NCI-H526 (cell line): ENCODE data around the gene POLD1.
"Not testable (repeated sequence)": the region's sequence is repeated elsewhere in the genome, so short reads cannot be mapped to it uniquely, and the experiment has no call there.

Experiments used
- DNase-seq, 2 experiments: peaks; one replicate each; lab custom pipeline; 2025; lab: John Stamatoyannopoulos, UW

Gene POLD1

DNA sequence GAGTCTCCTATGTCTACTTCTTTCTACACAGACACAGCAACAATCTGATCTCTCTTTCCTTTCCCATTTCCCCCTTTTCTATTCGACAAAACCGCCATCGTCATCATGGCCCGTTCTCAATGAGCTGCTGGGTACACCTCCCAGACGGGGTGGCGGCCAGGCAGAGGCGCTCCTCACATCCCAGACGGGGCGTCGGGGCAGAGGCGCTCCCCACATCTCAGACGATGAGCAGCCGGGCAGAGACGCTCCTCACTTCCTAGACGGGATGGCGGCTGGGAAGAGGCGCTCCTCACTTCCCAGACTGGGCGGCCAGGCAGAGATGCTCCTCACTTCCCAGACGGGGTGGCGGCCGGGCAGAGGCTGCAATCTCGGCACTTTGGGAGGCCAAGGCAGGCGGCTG lies 6.8 kb downstream of the POLD1 start:
- not testable (repeated sequence) for DNase-seq

DNA sequence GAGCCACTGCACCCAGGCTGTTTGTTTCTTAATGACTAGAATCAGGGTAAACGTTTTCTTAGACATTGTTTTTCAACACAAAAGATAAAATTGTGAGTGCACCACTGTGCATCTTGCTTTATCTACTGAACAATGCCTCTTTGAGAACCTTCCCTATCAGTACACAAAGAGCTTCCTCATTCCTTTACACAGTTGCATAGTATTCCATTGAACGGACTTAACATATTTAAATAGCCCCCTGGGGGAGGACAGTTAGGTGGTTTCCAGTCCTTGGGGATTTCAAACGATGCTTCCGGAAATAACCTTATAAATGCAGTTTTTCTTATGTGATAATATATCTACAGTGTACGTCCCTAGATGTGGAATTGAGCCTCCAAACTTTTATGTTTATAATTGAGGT lies 8.6 kb downstream of the POLD1 start:
- DNase-seq, result no peak

DNA sequence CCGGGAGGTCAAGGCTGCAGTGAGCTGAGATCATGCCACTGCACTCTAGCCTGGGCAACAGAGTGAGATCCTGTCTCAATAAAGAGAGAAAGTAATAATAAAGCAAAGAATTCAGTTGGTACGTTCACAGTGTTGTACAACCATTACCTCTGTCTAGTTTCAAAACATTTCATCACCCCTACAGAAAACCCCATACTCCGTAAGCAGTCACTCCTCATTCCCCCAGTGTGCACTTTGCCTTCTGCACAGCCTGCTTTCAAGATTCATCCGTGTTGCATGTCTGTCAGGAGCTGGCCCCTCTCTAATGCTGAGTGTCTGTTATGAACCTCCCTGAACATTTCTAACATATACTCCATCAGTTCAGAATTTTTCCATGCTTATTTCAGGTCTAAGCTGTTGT lies 9.4 kb downstream of the POLD1 start:
- DNase-seq, result no peak

DNA sequence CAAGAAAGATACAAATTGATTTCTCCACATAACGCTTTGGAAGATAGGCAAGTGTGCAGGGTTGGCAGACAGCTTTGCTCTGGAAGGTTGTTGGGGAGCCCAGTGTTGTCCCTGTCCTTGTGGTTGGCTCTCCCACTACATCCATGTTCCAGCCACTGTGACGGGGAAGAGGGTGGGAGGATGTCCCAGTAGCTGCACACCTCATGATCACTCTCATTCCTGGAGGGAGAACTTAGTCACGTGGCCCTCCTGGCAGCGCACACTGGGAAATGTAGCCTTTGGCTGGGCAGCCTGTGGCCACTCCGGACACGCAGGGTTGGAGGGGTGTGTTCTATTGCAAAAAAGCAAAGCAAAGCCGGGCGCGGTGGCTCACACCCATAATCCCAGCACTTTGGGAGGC lies 9.9 kb downstream of the POLD1 start:
- DNase-seq, result no peak

DNA sequence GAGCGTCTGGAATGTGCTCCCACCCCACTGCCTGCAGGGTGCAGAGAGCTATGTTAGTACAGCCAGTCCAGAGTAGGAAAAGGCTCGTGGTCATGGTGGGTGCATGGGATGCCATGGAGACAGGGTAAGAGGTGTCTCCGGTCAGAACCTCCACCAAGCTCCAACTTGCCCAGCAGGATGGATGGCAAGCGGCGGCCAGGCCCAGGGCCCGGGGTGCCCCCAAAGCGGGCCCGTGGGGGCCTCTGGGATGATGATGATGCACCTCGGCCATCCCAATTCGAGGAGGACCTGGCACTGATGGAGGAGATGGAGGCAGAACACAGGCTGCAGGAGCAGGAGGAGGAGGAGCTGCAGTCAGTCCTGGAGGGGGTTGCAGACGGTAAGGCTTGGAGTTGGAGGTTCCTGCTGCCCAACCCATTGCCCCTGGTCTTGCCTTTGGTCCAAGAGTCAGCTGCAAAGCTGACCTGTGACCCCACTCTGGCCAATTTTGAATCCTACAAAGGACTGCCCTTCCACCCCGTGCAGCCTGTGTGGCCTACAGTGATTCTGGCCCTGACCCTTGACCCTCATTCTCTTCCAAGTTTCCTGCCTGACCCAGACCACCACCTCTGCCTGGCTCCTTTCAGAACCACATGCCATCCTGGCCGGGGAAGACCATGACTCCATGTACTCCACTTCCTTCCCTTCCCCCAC lies 14.7 kb downstream of the POLD1 start:
- DNase-seq, result no peak

DNA sequence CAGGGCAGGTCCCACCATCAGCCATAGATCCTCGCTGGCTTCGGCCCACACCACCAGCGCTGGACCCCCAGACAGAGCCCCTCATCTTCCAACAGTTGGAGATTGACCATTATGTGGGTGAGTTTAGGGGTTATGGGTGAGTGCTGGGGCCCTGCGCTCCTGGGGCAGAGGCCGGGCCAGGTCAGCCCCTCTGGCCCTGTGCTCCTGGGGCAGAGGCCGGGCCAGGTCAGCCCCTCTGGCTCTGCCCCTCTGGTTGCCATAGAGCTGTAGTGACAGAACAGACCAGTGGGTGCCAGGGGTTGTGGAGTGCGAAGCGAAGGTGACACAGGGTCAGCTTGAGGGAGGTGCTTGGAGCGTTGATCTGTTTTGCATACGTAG lies 15.2 kb downstream of the POLD1 start:
- DNase-seq, result no peak

DNA sequence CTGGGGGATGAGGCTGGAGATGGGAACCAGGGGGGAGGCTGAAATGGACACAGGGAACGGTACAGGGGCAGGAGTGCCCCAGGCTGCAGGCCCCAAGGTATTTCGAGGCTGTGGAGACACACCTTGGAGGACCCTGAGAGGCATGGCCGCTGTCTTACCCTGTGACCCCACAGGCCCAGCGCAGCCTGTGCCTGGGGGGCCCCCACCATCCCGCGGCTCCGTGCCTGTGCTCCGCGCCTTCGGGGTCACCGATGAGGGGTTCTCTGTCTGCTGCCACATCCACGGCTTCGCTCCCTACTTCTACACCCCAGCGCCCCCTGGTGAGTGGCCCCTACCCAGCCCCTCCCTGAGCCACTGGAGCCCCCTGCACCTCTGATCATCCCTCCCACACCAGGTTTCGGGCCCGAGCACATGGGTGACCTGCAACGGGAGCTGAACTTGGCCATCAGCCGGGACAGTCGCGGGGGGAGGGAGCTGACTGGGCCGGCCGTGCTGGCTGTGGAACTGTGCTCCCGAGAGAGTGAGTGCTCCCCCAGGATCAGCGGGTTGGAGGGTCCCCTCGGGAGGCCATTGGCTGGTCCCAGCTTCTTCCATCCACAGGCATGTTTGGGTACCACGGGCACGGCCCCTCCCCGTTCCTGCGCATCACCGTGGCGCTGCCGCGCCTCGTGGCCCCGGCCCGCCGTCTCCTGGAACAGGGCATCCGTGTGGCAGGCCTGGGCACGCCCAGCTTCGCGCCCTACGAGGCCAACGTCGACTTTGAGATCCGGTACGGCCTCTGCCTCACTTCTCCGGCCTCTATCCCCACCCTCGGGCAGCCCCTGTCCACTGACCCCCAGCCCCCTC lies 17.7 kb downstream of the POLD1 start:
- no peak for DNase-seq

DNA sequence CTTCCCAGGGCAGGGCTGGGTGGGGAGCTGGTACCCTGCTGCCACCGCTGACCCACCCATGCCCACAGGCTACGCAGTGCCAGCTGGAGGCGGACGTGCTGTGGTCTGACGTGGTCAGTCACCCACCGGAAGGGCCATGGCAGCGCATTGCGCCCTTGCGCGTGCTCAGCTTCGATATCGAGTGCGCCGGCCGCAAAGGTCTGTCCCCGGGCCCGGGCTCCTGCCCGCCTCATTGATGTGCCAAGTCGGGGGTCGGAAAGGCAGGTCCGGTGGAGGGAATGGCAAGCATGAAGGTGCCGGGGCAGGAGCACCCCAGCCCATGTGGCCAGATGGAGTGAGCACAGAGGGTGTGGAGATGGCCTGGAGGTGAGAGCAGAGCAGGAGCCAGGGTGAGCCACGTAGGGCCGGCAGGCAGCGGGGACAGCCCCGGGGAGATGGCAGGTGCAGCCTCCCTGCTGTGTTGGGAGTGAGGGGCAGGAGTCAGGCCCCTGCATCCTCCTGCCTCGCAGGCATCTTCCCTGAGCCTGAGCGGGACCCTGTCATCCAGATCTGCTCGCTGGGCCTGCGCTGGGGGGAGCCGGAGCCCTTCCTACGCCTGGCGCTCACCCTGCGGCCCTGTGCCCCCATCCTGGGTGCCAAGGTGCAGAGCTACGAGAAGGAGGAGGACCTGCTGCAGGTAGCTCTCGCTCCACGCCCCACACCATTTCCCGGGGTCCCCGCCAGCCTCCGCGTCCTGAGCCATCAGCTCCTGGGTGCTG lies 18.6 kb downstream of the POLD1 start:
- no peak for DNase-seq

DNA sequence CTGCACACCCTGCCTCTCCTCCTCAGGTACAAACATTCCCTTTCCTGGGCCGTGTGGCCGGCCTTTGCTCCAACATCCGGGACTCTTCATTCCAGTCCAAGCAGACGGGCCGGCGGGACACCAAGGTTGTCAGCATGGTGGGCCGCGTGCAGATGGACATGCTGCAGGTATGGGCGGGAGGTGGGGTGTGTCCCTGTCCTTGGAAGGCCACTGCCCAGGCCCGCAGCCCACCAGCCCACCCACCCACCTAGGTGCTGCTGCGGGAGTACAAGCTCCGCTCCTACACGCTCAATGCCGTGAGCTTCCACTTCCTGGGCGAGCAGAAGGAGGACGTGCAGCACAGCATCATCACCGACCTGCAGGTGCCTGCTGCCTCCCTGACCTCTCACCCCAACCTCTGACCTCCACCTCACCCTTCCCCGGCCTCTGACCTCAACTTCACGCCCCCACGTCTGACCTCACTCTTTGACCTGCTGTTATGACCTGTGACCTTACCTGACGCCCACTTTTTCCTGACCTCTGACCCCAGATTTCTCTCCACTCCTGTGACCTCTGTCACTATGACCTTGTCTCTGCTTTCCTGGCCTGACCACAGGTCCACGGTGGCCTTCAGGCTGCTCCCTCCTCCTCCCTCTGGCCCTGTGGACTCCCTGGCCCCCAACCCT lies 22.1 kb downstream of the POLD1 start:
- no peak for DNase-seq

DNA sequence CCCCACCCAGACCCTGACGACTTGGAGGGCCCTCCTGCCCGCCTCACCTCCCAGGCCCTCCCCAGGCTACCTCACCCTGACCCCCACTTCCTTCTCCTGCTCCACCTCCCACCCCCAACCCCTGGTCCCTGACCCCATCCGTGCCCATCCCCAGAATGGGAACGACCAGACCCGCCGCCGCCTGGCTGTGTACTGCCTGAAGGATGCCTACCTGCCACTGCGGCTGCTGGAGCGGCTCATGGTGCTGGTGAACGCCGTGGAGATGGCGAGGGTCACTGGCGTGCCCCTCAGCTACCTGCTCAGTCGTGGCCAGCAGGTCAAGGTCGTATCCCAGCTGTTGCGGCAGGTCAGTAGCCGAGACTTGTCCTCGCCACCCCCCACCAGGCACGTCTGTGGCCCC lies 22.7 kb downstream of the POLD1 start:
- DNase-seq, result no peak

DNA sequence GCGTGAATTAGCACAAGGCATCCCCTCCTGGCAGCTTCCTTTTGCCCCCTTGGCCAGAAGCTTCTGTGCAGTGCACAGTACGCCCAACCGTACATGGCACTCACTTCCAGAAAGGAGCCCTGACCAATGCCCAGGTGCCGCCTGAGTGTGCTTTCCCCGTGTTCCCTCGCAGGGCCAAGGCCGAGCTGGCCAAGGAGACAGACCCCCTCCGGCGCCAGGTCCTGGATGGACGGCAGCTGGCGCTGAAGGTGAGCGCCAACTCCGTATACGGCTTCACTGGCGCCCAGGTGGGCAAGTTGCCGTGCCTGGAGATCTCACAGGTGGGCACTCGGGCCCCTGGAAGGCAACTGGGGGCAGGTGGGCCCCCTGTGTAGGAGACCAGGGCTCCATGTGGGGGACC lies 25.2 kb downstream of the POLD1 start:
- DNase-seq, result no peak

DNA sequence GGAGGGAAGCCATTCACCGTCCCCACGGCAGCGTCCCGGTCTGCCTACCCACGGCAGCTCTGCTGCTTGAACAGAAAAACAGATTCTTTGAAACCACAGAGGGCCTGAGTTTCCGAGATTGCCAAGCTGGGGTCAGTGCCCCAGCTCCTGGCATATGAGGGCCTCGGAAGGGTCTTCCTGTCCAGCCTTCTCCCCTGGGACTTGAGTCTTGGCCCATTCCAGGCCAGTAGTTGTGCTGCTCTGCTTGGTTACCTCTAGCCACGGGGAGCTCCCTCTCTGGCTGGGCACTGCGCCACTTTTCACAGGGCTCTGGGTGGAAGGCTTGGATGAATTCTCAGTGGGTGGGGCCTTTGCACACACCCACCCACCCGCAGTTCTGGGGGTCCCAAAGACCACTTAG lies 26.0 kb downstream of the POLD1 start:
- DNase-seq, result no peak

DNA sequence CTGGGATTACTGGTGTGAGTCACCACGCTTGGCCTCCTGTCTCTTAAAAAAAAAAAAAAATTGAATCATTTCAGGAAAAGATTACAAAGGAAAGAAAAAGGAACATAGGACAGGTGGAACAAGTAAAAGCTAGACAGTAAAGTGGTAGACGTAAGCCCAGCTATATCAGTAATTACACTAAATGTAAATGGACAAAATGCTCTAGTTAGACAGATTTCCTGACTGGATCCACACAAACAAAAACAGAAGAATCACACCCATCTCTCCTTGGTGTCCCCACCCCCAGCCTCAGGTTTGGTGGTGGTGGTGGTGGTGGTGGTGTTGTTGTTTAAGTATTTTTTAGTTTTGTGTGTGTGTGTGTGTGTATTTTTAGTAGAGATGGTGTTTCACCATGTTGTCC lies 28.3 kb downstream of the POLD1 start:
- DNase-seq, result no peak

DNA sequence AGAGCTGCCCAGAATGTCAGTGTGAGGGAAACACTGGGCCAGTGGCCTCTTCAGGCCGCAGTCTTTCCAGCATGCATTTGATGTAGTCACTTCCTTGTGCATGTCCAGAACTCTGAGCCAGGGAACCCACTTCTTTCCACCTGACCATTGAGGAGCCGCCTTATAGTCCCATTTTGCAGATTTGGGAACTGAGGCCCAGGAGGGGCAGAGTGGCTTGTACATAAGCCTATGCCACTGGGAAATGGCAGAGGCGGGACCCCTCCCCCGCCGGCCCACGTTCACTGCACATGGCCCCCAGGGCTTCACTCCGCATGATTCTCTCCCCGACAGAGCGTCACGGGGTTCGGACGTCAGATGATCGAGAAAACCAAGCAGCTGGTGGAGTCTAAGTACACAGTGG lies 28.9 kb downstream of the POLD1 start:
- DNase-seq, result no peak

DNA sequence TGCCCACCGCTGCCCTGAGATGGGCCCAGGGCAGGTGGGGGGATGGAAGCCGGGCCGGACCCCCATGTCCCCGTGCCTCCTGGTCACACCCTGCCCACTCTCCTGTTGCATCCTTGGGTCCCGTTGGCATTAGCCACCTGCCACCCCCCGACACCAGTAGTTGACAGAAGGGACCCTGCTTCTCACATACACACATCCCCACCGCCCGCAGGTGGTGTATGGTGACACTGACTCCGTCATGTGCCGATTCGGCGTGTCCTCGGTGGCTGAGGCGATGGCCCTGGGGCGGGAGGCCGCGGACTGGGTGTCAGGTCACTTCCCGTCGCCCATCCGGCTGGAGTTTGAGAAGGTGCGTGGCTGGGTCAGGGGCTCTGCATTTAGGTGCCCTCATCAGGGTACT lies 29.4 kb downstream of the POLD1 start:
- DNase-seq, result no peak

DNA sequence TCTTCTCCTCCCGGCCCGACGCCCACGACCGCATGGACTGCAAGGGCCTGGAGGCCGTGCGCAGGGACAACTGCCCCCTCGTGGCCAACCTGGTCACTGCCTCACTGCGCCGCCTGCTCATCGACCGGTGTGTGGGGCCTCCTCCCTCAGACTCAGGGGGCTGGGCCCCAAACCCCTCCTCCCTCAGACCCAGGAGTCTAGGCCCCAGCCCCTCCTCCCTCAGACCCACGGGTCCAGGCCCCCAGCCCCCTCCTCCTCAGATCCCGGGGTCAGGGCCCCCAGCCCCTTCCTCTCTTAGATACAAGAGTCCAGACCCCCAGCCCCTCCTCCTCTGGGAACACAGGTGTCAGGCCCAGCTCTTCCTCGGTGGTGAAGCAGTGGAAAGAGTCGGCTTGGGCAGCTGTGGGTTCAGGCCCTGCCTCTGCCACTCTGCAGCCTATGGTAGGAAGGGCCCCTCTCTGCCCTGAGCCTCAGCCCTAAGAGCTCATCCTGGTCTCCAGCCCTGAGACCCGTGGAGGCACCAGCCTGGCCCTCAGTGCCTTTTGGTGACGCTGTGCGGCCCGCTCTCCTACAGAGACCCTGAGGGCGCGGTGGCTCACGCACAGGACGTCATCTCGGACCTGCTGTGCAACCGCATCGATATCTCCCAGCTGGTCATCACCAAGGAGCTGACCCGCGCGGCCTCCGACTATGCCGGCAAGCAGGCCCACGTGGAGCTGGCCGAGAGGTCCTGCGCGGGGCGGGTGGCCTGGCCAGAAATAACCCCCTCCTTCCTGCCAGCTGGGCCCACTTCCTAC lies 30.9 kb downstream of the POLD1 start:
- peak; percentile 52 to 84 for DNase-seq

DNA sequence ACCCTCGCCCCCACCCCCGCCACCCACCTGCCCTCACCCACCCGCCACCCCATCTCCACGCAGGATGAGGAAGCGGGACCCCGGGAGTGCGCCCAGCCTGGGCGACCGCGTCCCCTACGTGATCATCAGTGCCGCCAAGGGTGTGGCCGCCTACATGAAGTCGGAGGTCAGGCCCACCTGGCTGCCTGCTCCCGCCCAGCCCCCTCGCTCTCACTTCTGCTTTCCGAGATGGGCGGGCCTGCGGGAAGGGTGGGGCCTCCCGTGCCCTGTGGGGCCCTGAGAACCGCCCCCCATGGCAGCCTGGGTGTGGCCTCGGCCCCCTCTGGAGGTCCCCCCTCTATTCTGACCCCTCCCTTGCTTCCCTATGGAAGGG lies 31.5 kb downstream of the POLD1 start:
- no peak for DNase-seq

DNA sequence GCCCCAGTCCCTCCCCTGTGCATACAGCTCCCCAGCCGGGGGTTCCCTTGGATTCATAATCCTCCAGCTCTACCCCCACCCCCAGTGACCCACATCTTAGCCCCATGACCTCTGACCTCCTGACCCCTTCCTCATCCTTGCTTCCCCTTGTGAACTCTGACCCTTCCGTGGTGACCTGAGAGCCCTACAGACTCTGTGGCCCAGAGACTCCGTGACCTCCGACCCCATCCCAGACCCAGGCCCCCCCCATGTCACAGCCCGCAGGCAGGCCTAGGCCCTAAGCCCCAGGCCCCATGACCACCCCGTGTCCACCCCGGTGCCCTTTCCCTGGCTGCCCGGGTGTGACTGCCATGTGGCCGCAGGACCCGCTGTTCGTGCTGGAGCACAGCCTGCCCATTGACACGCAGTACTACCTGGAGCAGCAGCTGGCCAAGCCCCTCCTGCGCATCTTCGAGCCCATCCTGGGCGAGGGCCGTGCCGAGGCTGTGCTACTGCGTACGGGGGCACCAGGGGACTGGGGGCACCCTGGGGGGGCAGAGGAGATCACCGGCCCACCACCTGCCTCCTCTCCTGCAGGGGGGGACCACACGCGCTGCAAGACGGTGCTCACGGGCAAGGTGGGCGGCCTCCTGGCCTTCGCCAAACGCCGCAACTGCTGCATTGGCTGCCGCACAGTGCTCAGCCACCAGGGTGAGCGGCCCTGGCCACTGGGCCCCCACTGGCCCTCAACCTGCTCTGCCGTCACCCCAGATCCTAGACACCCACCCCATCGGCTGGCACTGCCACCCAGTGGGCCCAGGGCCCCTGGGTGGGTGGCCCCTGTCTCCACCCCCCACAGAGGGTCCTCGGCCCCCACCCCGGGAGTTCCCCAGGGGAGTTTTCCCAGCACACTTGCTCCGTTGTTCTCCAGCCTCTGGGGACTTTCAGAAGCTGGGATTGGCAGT lies 32.2 kb downstream of the POLD1 start:
- no peak for DNase-seq

DNA sequence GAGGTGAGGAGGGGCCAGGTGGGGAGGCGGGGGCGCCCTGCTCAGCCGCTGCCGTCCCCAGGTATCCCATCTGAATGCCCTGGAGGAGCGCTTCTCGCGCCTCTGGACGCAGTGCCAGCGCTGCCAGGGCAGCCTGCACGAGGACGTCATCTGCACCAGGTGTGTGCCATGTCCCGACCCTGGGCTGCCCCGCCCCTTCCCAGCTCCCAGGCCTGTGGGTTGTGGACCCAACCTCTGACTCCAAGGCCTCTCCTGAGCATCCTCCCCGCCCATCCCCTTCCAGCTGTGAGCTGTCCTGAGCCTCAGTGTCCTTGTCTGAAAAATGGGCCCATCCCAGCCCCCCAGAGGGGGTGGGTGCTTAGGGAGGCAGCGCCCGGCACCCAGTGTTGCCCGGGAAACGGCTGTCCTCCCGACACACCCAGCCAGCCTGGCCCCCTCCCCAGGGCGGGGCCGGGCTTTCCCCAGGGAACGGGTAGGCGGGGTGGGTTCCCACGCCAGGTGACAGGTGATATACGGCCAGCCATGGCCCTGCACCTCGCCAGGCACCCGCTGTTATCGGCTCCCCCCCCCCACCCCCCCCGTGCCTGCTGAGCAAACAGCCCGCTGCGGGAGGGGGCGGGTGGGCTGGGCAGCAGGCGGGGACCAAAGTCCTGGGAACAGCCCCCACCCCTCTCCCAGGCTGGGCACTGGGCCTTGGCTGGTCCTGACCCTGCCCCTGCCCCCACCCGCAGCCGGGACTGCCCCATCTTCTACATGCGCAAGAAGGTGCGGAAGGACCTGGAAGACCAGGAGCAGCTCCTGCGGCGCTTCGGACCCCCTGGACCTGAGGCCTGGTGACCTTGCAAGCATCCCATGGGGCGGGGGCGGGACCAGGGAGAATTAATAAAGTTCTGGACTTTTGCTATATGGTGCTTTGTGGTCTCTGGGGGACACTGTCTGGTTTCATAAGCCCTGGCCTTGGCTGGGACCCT lies 33.2 kb downstream of the POLD1 start:
- peak; percentile 47 to 85 for DNase-seq
